ENCODE data around the gene ABCC1.

DNA sequence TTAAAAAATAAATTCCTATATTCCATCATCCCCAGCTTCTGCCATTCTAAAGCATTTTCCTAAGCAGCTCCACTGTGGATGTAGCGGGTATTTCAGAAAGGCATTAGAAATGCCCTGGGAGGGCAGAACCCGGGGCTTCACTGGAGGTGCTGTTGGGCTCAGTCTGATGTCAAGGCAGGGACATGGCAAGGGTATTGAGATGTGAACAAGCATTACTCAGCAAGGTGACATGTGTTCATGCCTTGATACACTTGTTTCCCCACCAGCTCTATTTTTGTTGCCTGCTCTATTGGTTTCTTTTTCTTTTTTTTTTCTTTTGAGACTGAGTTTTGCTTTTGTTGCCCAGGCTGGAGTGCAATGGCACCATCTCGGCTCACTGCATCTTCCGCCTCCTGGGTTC lies 35.7 kb downstream of the ABCC1 start:
- TF ChIP-seq CTCF (conservative IDR thresholded peaks at IDR 0.05) = no peak
- no peak for TF ChIP-seq ZFX (IDR thresholded peaks at IDR 0.05)
